Inferior parietal cortex (tissue), 1 donor: ENCODE data around the gene GATAD1.
"Not testable (repeated sequence)": the region's sequence is repeated elsewhere in the genome, so short reads cannot be mapped to it uniquely, and the experiment has no call there.

Experiments
- DNase-seq: peaks from one replicate; pipeline ENCODE4 v3.0.0-alpha.2; 2016; ENCODE audit errors: extremely low spot score

Gene GATAD1

GRCh38 chr7:92447345-92448204 lies at the start of gene GATAD1:
GATAD1 (plus strand) TSS chr7:92447482; CDS start chr7:92447730, 248 bp downstream.
- DNase-seq = peak; percentile 95

GRCh38 chr7:92397542-92397941 lies 49.7 kb upstream of the GATAD1 start:
- no peak for DNase-seq

- DNase-seq = no peak
Measured at GRCh38 chr7:92400013-92400412, 47.3 kb upstream of the GATAD1 start.

GRCh38 chr7:92402920-92403759 lies 44.1 kb upstream of the GATAD1 start:
- DNase-seq = no peak

DNA sequence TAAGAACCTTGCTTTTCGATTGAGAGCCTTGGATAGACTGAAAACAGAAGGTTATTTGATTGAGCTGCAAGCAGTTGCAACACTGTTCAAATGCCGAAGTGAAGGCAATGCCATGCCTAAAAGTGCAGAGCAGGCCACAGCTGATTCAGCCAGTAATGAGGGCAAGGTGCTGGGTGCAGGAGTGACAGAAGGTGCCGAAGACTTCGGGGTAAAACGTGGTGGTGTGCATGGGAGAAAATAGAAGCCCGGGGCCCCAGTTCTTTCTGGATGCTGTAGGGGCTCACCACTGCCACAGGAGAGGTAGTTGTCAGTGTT lies 43.6 kb upstream of the GATAD1 start:
- DNase-seq = no peak

DNA sequence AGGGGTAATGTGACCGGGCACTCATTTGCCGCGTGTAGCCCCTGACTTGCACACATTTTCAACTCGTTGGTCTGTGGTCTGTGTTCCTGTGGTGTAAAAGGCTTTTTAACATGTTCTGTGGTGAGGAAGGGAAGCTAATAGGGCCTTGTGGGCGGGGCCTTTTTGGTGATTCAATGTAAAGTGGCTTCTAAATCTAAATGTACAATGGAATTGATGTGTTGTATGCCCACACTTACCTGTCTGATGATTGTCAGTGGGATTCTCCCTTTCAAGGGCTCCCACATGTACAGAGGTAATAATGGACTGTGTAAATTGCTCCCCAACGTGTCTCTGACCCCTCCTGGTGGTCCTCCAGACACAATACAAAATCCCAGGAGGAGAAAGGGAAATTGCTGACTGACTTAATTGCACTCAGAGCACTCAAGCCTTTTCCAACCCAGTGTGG lies 43.1 kb upstream of the GATAD1 start:
- no peak for DNase-seq

GRCh38 chr7:92409357-92409756 lies 37.9 kb upstream of the GATAD1 start:
- DNase-seq = no peak

DNA sequence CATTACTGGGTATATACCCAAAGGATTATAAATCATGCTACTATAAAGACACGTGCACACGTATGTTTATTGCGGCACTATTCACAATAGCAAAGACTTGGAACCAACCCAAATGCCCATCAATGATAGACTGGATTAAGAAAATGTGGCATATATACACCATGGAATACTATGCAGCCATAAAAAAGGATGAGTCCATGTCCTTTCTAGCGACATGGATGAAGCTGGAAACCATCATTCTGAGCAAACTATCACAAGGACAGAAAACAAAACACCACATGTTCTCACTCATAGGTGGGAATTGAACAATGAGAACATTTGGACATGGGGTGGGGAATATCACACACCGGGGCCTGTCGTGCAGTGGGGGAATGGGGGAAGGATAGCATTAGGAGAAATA lies 37.1 kb upstream of the GATAD1 start:
- not testable (repeated sequence) for DNase-seq

DNA sequence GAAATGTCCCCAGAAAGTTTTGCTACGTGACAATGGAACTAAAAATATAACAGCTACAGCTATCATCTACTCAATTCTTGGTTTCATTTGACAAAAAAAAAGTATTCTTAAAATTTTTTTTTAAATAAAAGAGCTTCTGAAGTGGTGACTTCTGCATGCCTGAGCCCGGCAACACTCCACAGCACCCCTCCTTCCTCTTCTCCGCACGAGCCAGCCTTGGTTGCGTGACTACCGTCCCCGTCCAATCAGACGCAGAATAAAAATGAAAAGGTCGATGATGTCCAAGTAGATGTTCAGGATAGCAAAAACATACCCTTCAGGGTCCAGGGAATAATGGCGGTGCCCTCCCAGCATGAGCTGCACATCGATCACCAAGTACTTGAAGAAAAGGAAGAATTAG lies 34.5 kb upstream of the GATAD1 start:
- DNase-seq = no peak

- no peak for DNase-seq
Measured at GRCh38 chr7:92413550-92413949, 33.7 kb upstream of the GATAD1 start.

- no peak for DNase-seq
Measured at GRCh38 chr7:92415225-92415624, 32.1 kb upstream of the GATAD1 start.

DNA sequence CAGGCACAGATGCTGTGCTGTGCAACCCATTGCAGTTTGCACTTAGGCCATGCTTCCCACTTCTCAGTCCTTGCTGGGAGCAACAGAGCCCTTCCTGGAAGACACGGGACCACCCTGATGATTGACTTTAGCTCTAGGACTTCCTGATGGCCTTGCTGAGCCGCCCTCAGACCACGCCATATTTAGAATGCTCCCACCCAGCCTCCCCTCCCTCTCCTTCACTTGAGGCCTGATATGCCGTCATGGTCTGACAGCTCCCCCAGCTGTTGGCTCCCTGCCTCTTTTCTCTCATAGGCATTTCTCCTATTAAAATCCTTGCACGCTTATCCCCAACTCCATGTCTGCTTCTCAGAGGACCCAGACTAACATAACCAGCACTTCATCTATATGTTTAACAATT lies 29.4 kb upstream of the GATAD1 start:
- no peak for DNase-seq

GRCh38 chr7:92421676-92422435 lies 25.4 kb upstream of the GATAD1 start:
- DNase-seq = no peak

GRCh38 chr7:92422926-92423325 lies 24.4 kb upstream of the GATAD1 start:
- no peak for DNase-seq

- DNase-seq = no peak
Measured at GRCh38 chr7:92423710-92424131, 23.6 kb upstream of the GATAD1 start.

GRCh38 chr7:92425311-92425947 lies 21.9 kb upstream of the GATAD1 start:
- no peak for DNase-seq

DNA sequence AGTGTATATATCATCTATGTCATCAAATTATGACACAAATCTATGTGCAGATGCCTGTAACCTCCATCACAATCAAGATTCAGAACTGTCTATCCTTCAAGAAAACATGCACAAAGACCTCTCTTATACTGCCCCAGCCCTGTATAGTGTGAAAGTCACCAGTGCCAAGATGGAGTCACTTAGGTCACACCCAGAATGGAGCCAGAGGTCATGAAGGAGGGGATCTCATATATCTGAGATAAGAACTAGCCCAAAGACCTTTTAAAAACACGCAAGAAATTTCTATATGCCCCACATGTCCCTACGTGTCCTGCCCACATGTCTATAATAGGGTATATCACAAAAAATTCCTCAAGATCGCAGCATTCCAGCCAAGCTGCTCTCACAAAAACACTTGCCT lies 20.1 kb upstream of the GATAD1 start:
- DNase-seq = no peak

DNA sequence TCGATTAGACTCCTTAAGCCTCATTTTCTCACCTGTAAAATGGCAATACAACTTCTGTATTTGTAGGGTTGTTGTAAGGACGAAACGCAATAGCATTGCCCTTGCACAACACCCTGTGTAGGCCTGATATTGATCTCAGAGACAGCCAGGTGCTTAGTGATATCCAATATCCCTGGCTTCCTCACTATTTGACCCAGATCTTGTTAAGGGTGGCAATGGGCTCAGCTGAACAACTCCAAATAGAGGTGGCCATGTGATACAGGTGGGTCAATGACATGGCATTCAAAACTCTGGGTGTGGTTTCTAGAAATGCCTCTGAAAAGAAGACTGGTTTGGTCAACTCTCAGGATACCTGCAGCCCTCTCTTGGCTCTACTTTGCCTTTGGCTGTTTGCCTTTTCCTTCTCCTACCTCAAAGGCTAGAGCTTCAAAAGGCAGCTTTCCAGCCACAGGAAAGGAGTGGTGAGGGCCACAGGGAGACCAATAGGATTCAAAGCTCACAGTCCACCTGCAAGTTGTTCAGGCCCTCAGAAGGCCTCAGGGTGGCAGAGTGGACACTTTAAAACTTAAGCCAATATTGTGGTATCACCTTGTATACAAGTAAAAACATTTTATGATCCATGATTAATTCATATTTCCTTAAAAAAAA lies 14.9 kb upstream of the GATAD1 start:
- no peak for DNase-seq

DNA sequence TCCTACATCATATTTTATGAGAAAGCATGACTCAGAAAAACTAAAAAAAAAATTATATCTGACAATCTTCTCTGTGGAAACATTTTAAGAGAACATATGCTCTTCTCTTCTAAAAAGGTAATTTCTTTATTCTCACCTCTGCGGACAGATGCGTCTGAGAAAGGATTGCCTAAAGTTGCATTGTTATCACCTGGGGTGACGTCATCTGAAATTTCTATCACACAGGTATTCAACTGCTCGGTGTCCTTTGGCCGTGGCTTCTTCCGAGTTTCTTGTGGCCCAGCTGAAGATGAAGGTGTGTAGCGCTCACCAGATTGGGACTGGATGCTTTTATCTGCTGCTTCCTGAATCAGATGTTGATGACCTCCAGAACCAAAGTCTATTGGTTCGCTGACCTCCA lies 14.3 kb upstream of the GATAD1 start:
- no peak for DNase-seq

- DNase-seq = no peak
Measured at GRCh38 chr7:92435542-92435941, 11.7 kb upstream of the GATAD1 start.
